DND-41 (cell line): ENCODE measurements around the gene FADS2.

ENCODE experiments used
- ATAC-seq: fragments of 200-7000 bp; cut with Tn5 transposase; 3 replicates; pipeline ENCODE4 v1.9.1; 2021; ENCODE audit warnings: low read depth; ENCODE audit not compliant: insufficient read depth
- DNase-seq: peaks from one replicate; pipeline ENCODE4 v3.0.0-alpha.2; 2020
- H2AFZ ChIP-seq: 2 replicates; pipeline ENCODE4 v1.6.0; 2012; ENCODE audit warnings: low read depth, low read length
- H3K27ac ChIP-seq: 2 replicates; pipeline ENCODE4 v1.5.1; 2012; ENCODE audit warnings: low read length, inconsistent platforms
- H3K27me3 ChIP-seq: fragments of 200-600 bp; sonication (generic); 2 replicates; pipeline ENCODE4 v1.6.0; 2012; ENCODE audit warnings: low read length, mild to moderate bottlenecking, inconsistent platforms; ENCODE audit not compliant: insufficient read depth, poor library complexity
- H3K36me3 ChIP-seq: 2 replicates; pipeline ENCODE4 v1.5.1; 2012; ENCODE audit warnings: low read length, inconsistent platforms; ENCODE audit not compliant: insufficient read depth
- H3K4me1 ChIP-seq: 2 replicates; pipeline ENCODE4 v1.5.1; 2012; ENCODE audit warnings: mild to moderate bottlenecking, low read length; ENCODE audit not compliant: insufficient read depth
- H3K4me2 ChIP-seq: 2 replicates; pipeline ENCODE4 v1.6.0; 2012; ENCODE audit warnings: mild to moderate bottlenecking, moderate library complexity, low read length, inconsistent platforms; ENCODE audit not compliant: insufficient read depth
- H3K4me3 ChIP-seq, 2 experiments: fragments of 200-600 bp in 1 of 2; shearing (Covaris generic) in 1 of 2; 2 replicates each; pipeline ENCODE4 v1.5.1; 2012 to 2016; ENCODE audit warnings: inconsistent platforms in 2 of 2, low read length in 2 of 2, mild to moderate bottlenecking in 2 of 2, low read depth in 1 of 2, moderate library complexity in 1 of 2
- H3K79me2 ChIP-seq: 2 replicates; pipeline ENCODE4 v1.6.0; 2012; ENCODE audit warnings: low read length, inconsistent platforms; ENCODE audit not compliant: insufficient read depth
- H3K9ac ChIP-seq: 2 replicates; pipeline ENCODE4 v1.6.0; 2012; ENCODE audit warnings: low read depth, mild to moderate bottlenecking, inconsistent platforms, low read length, moderate library complexity
- H3K9me3 ChIP-seq: 2 replicates; pipeline ENCODE4 v1.5.1; 2012; ENCODE audit warnings: low read length, moderate library complexity, mild to moderate bottlenecking, inconsistent platforms; ENCODE audit not compliant: insufficient read depth, severe bottlenecking
- H4K20me1 ChIP-seq: 2 replicates; pipeline ENCODE4 v1.6.0; 2012; ENCODE audit warnings: low read length; ENCODE audit not compliant: insufficient read depth
- CTCF ChIP-seq: IDR thresholded peaks from 2 replicates; pipeline ENCODE4 v1.5.1; 2012; ENCODE audit warnings: borderline replicate concordance, low read length, moderate library complexity, mild to moderate bottlenecking; ENCODE audit not compliant: poor library complexity, severe bottlenecking; ENCODE audit errors: extremely low read depth
- EZH2 ChIP-seq: IDR thresholded peaks from 3 replicates; pipeline ENCODE4 v1.6.1; 2012; ENCODE audit warnings: borderline replicate concordance, low read depth, mild to moderate bottlenecking, moderate library complexity, low read length, inconsistent platforms; ENCODE audit not compliant: severe bottlenecking

The FADS2 gene

GRCh38 chr11:61820174-61820573 lies 7.9 kb upstream of the FADS2 start:
- Histone ChIP-seq H3K27me3 (no peaks in the 10 kb centered on the region), H3K4me1 (peaks cover 14% of the 10 kb centered on the region), H3K27ac (no peak overlapping the region), H3K36me3 (peaks cover 10% of the 10 kb centered on the region; the same call in 1 of the 2 replicates), H3K4me3 (no peak overlapping the region), H3K9me3 (no peaks in the 10 kb centered on the region), H3K4me2 (no peak overlapping the region), H4K20me1 (no peaks in the 10 kb centered on the region), H3K9ac (no peak overlapping the region), H2AFZ (no peak overlapping the region), H3K79me2 (peaks cover 22% of the 10 kb centered on the region)
- DNase-seq = no peak
- TF ChIP-seq EZH2 = no peak
- no peak for TF ChIP-seq CTCF
- no peak for ATAC-seq

GRCh38 chr11:61826930-61827570 lies 1.1 kb upstream of the FADS2 start:
- Histone ChIP-seq H3K27me3 (no peaks in the 10 kb centered on the region), H2AFZ (peak overlapping the region; percentile 64), H3K4me2 (peak overlapping the region; percentile 81), H3K9ac (peak overlapping the region; percentile 90), H3K27ac (peak overlapping the region; percentile 99), H4K20me1 (peaks cover 31% of the 10 kb centered on the region), H3K4me1 (peaks cover 42% of the 10 kb centered on the region), H3K79me2 (peaks cover 53% of the 10 kb centered on the region), H3K4me3 (peak overlapping the region; percentile 46 to 84), H3K36me3 (peaks cover 39% of the 10 kb centered on the region), H3K9me3 (no peaks in the 10 kb centered on the region)
- peak; percentile 27 for ATAC-seq
- TF ChIP-seq CTCF (no peak), EZH2 (no peak)
- DNase-seq = peak; percentile 69

GRCh38 chr11:61828379-61828628 lies 204 bp downstream of the FADS2 start:
- peaks cover 55% of the 10 kb centered on the region for H3K4me1 ChIP-seq
- TF ChIP-seq CTCF = no peak
- no peak for TF ChIP-seq EZH2
- peak overlapping the region; percentile 81 for H3K4me2 ChIP-seq
- H3K27ac ChIP-seq = peak overlapping the region; percentile 99
- ATAC-seq = no peak
- H4K20me1 ChIP-seq = peaks cover 41% of the 10 kb centered on the region
- H3K27me3 ChIP-seq = no peaks in the 10 kb centered on the region
- H3K9me3 ChIP-seq = no peaks in the 10 kb centered on the region
- H3K36me3 ChIP-seq = peaks cover 52% of the 10 kb centered on the region
- peak overlapping the region; percentile 46 to 84 for H3K4me3 ChIP-seq
- H2AFZ ChIP-seq = peak overlapping the region; percentile 50; the same call in 1 of the 2 replicates
- peak overlapping the region; percentile 90 for H3K9ac ChIP-seq
- no peak for DNase-seq
- peaks cover 65% of the 10 kb centered on the region for H3K79me2 ChIP-seq
